ENCODE measurements around the gene ZBTB48.

ZBTB48 gene

GRCh38 chr1:6572653-6573383 is 7.0 kb upstream of the ZBTB48 start:
- DNase-seq (ENCODE audit: low read depth in 1 of 2, low spot score in 1 of 2): no peak

GRCh38 chr1:6574025-6574620 is 5.7 kb upstream of the ZBTB48 start:
- no peak for DNase-seq (ENCODE audit: low read depth in 1 of 2, low spot score in 1 of 2)

DNA sequence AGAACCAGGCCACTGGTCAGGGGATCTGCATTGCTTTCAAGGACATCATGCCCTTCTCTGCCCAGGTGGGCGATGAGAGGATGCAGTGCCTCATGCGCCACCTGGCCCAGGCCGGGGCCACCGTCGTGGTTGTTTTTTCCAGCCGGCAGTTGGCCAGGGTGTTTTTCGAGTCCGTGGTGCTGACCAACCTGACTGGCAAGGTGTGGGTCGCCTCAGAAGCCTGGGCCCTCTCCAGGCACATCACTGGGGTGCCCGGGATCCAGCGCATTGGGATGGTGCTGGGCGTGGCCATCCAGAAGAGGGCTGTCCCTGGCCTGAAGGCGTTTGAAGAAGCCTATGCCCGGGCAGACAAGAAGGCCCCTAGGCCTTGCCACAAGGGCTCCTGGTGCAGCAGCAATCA is 5.0 kb upstream of the ZBTB48 start:
- DNase-seq (ENCODE audit: low read depth in 1 of 2, low spot score in 1 of 2): no peak

GRCh38 chr1:6577831-6578525 is 1.8 kb upstream of the ZBTB48 start:
- DNase-seq (ENCODE audit: low read depth in 1 of 2, low spot score in 1 of 2): no peak

DNA sequence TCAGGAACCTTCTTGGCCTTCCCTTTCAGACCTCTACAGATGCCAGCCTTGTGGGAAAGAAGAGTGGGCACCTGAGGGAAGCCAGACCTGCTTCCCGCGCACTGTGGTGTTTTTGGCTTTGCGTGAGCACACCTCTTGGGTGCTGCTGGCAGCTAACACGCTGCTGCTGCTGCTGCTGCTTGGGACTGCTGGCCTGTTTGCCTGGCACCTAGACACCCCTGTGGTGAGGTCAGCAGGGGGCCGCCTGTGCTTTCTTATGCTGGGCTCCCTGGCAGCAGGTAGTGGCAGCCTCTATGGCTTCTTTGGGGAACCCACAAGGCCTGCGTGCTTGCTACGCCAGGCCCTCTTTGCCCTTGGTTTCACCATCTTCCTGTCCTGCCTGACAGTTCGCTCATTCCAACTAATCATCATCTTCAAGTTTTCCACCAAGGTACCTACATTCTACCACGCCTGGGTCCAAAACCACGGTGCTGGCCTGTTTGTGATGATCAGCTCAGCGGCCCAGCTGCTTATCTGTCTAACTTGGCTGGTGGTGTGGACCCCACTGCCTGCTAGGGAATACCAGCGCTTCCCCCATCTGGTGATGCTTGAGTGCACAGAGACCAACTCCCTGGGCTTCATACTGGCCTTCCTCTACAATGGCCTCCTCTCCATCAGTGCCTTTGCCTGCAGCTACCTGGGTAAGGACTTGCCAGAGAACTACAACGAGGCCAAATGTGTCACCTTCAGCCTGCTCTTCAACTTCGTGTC is 995 bp upstream of the ZBTB48 start:
- no peak for DNase-seq (ENCODE audit: low read depth in 1 of 2, low spot score in 1 of 2)

GRCh38 chr1:6580119-6580592 is 362 bp downstream of the ZBTB48 start:
- no peak for DNase-seq (ENCODE audit: low read depth in 1 of 2, low spot score in 1 of 2)

DNA sequence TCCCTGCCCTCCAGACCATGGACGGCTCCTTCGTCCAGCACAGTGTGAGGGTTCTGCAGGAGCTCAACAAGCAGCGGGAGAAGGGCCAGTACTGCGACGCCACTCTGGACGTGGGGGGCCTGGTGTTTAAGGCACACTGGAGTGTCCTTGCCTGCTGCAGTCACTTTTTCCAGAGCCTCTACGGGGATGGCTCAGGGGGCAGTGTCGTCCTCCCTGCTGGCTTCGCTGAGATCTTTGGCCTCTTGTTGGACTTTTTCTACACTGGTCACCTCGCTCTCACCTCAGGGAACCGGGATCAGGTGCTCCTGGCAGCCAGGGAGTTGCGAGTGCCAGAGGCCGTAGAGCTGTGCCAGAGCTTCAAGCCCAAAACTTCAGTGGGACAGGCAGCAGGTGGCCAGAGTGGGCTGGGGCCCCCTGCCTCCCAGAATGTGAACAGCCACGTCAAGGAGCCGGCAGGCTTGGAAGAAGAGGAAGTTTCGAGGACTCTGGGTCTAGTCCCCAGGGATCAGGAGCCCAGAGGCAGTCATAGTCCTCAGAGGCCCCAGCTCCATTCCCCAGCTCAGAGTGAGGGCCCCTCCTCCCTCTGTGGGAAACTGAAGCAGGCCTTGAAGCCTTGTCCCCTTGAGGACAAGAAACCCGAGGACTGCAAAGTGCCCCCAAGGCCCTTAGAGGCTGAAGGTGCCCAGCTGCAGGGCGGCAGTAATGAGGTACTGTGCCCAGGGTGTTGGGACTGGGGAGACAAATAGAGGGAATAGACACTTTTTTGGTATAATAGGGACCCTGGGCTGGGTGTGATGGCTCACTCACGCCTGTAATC is 1.0 kb downstream of the ZBTB48 start:
- DNase-seq (ENCODE audit: low read depth in 1 of 2, low spot score in 1 of 2): no peak

DNA sequence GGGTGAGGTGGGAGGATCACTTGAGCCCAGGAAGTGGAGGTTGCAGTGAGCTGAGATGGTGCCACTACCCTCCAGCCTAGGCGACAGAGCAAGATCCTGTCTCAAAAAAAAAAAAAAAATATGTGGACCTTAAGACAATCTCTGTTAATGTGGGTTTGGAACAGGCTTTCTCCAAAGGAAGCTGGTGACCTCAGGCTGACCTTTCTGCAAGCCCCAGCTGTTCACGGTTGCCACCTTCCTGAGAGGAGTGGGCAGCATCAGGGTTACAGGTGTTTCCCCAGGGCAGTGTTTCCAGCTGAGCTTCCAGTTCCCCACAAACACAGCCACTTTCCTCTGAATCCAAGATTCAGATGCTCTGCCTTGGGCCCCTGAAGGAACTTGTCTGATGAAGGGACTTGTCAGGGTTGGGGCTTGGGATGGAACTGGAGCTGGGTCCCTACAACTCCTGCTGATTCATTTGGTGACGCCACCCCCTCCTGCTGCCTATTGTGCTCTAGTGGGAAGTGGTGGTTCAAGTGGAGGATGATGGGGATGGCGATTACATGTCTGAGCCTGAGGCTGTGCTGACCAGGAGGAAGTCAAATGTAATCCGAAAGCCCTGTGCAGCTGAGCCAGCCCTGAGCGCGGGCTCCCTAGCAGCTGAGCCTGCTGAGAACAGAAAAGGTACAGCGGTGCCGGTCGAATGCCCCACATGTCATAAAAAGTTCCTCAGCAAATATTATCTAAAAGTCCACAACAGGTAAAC is 1.9 kb downstream of the ZBTB48 start:
- no peak for DNase-seq (ENCODE audit: low read depth in 1 of 2, low spot score in 1 of 2)

- no peak for DNase-seq (ENCODE audit: low read depth in 1 of 2, low spot score in 1 of 2)
Observed at GRCh38 chr1:6582370-6582769, 2.6 kb downstream of the ZBTB48 start.

DNA sequence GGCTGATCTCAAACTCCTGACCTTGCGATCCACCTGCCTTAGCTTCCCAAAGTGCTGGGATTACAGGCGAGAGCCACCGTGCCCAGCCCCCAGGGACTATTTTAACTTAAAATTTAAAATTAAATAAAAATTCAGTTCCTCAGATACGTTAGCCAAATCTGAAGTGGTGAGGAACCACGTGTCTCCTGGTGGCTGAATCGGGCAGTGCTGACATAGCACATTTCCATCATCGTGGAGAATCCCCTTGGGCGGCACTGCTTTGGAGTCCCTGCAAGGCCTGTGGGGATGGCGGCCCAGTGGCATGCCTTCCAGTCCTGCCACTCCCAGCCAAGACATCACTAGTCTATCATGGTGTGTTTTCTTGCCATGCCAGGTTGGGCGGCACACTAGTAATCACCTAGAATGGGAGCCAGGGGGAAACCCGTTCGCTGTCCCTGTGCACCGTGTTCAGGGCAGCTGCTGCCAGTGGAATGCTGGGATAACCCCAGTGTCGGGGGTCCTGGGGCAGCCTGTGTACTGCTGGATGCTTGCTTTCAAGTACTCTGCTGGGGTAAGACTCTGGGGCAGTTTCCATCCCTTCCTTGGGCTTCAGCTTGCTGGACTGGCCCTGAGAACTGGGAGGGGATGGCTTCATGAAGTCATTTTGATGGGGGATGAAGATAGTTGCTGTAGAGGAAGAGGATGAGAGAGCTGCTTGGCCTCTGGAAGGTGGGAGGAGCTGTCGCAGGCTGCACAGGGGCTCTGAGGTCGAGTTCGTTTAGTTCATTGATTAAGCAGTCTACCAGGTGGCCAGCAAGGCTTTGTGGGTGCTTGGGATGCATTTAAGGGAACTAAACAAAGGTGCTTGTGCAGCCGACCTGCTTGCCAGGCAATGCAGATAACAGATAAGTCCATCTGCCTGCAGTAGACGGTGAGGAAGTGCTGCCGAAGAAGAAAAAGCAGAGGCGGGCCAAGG is 4.6 kb downstream of the ZBTB48 start:
- DNase-seq (ENCODE audit: low read depth in 1 of 2, low spot score in 1 of 2): no peak

DNA sequence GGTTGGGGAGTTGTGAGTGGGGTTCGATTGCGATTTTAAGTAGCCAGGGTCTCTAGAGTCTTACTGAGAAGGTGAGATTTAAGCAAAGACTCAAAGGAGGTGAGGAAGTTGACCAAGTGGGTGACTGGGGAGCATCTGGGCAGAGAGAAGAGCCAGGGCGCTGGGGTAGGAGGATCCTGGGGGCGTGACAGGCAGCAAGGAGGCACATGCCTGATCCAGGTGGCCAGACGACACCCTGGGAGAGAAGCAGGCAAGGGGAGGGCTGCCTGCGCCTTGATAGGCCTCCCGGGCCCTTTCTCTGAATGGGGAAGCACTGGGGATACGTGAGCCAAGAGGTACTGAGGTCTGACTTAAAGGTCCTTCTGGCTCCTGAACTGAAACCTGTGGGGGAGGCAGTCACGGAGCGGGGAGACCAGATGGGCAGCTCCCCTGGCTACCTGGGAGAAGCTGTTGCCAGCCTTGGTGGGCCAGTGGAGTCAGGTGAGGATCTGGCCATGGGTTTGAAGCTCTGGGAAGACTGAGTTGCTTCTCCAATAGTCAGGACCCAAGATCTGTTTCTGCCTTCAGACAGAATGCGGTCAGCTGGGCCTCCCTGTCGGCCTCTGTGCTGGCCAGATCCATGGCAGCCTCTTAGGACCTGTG is 5.4 kb downstream of the ZBTB48 start:
- DNase-seq (ENCODE audit: low read depth in 1 of 2, low spot score in 1 of 2): no peak

DNA sequence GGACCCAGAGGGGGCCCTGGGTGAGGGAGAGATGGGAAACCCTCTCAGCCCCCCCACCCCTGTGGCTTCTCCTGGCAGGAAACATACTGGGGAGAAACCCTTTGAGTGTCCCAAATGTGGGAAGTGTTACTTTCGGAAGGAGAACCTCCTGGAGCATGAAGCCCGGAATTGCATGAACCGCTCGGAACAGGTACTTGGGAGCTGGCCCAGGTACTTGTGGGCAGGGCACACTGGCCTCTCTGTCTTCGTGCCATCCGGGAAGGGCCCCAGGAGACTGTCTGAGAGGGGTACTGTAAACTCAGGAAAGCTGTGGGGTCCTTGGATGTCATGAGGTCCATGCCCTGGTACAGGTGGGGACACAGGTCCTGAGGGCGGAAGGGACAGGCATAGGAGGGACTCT is 6.0 kb downstream of the ZBTB48 start:
- no peak for DNase-seq (ENCODE audit: low read depth in 1 of 2, low spot score in 1 of 2)

GRCh38 chr1:6586404-6586816 is 6.6 kb downstream of the ZBTB48 start:
- DNase-seq (ENCODE audit: low read depth in 1 of 2, low spot score in 1 of 2): no peak

GRCh38 chr1:6587261-6588005 is 7.6 kb downstream of the ZBTB48 start:
- DNase-seq (ENCODE audit: low read depth in 1 of 2, low spot score in 1 of 2): no peak

DNA sequence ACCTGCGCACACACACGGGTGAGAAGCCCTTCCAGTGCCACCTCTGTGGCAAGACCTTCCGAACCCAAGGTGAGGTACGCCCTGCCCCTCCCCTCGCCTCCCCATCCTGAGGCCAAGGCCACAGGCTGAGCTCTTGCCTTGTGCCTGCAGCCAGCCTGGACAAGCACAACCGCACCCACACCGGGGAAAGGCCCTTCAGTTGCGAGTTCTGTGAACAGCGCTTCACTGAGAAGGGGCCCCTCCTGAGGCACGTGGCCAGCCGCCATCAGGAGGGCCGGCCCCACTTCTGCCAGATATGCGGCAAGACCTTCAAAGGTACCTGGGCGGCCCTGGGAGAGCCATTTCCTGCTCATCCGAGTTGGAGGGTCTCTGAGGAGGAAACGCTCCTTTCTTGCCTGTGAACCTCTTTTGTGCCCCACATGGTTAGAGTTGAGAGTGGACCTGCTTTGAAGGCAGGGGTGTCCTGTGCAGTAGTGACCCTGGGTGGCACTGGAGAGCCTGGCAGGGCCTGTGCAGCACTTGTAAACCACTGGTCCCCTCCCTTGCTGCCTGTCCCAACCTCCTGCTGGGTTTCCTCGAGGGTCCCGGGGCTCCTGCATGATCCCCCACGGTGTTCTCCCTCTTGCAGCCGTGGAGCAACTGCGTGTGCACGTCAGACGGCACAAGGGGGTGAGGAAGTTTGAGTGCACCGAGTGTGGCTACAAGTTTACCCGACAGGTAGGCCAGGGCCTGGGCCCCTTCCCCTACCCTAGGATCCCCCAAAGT is 8.5 kb downstream of the ZBTB48 start:
- DNase-seq (ENCODE audit: low read depth in 1 of 2, low spot score in 1 of 2): no peak

DNA sequence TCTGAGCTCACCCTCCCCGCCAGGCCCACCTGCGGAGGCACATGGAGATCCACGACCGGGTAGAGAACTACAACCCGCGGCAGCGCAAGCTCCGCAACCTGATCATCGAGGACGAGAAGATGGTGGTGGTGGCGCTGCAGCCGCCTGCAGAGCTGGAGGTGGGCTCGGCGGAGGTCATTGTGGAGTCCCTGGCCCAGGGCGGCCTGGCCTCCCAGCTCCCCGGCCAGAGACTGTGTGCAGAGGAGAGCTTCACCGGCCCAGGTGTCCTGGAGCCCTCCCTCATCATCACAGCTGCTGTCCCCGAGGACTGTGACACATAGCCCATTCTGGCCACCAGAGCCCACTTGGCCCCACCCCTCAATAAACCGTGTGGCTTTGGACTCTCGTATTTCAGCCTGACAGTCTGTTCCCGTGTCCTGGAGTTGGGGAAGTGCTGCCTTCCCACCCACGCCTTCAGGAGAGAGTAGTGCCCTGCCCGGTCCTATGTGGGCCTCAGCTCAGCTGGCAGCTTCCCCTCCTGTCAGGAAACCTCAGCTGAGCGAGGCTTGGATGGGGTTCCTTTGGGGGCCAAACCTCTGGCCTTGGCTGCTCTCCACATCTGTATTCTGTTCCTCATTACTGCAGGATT is 9.2 kb downstream of the ZBTB48 start:
- no peak for DNase-seq (ENCODE audit: low read depth in 1 of 2, low spot score in 1 of 2)

GRCh38 chr1:6590046-6590445 is 10.3 kb downstream of the ZBTB48 start:
- no peak for DNase-seq (ENCODE audit: low read depth in 1 of 2, low spot score in 1 of 2)
